ENCODE measurements around the gene TMEM200C. TPM values are rescaled to one million over a fixed set of nuclear protein-coding genes. Genes with fewer than 3 reads are reported as not detected.

The TMEM200C gene
- total RNA-seq (not detected in 2 replicates), polyA plus RNA-seq (not detected in 2 replicates), polyA minus RNA-seq (not detected in 2 replicates)
- under 0.01 TPM for total RNA-seq (2013)

- intact Hi-C loops (cut with micrococcal nuclease): no loop called here
- POLR2A ChIA-PET: no interaction called here
These were observed at the start of gene TMEM200C for GRCh38 chr18:5895299-5895875. TSS of gene TMEM200C (minus strand) at chr18:5895522. CDS start at chr18:5892063, 3,459 bp downstream.

More at GRCh38 chr18:5895299-5895875, at the start of gene TMEM200C:
- H3K79me2 ChIP-seq (ENCODE audit: control insufficient read depth, insufficient read depth, low read length): no peaks in the 10 kb centered on the region
- H3K4me3 ChIP-seq (ENCODE audit: control extremely low read depth in 1 of 5, extremely low read depth in 1 of 5, insufficient read depth in 1 of 5, low read depth in 2 of 5, low read length in 4 of 5): peak within 1 kb of the TSS in 1 of 5 experiments; percentile 36
- H2AFZ ChIP-seq (ENCODE audit: insufficient read depth, low read depth, low read length, poor library complexity, severe bottlenecking): peak within 1 kb of the TSS; percentile 49
- H3K27me3 ChIP-seq (replicated peaks in 1 of 4; ENCODE audit: control extremely low read depth in 1 of 4, control insufficient read depth in 3 of 4, insufficient read depth in 4 of 4, low read length in 3 of 4): peaks cover 0 to 63% (median 37%) of the 10 kb centered on the region in 4 experiments
- H3K4me1 ChIP-seq (ENCODE audit: control insufficient read depth in 2 of 2, insufficient read depth in 2 of 2, low read length in 2 of 2): peaks cover 3 to 21% of the 10 kb centered on the region in 2 donors
- CTCF ChIA-PET: no interaction called here
- TF ChIP-seq CTCF (IDR thresholded peaks at IDR 0.05) (no peak), EZH2 (IDR thresholded peaks at IDR 0.05; ENCODE audit: borderline replicate concordance, insufficient read depth, low read depth, low read length, poor library complexity, severe bottlenecking) (no peak)
- H3K9ac ChIP-seq (ENCODE audit: low read length): peak within 1 kb of the TSS; percentile 23
- peak; percentile 17 for ATAC-seq (ENCODE audit: low read depth)
- Mint-ChIP-seq H3K27ac (no peak within 1 kb of the TSS), H3K4me3 (peak within 1 kb of the TSS; percentile 70), H3K27me3 (peaks cover 64% of the 10 kb centered on the region), H3K9me3 (ENCODE audit: insufficient read depth) (no peaks in the 10 kb centered on the region), H3K4me1 (peaks cover 19% of the 10 kb centered on the region)
- DNase-seq: no peak
- peak within 1 kb of the TSS; percentile 61 for H3K4me2 ChIP-seq (replicated peaks; ENCODE audit: low read depth, low read length, poor library complexity, severe bottlenecking)
- H4K20me1 ChIP-seq (ENCODE audit: control insufficient read depth, insufficient read depth, low read length, poor library complexity, severe bottlenecking): no peaks in the 10 kb centered on the region
- H3K36me3 ChIP-seq (replicated peaks in 1 of 2; ENCODE audit: control extremely low read depth in 1 of 2, control insufficient read depth in 1 of 2, extremely low read depth in 1 of 2, insufficient read depth in 2 of 2, low read length in 1 of 2): no peaks in the 10 kb centered on the region
- H3K9me3 ChIP-seq (ENCODE audit: control extremely low read depth in 1 of 3, control insufficient read depth in 2 of 3, insufficient read depth in 1 of 3, low read length in 2 of 3): peaks cover 0 to 10% (median 0%) of the 10 kb centered on the region in 3 donors
- no peak within 1 kb of the TSS for H3K27ac ChIP-seq (ENCODE audit: low read length in 2 of 2)
- whole genome bisulfite sequencing (ENCODE audit: insufficient coverage): under 1% methylated on average over 55 of the region's 83 CpGs
